NT2/D1 (cell line): ENCODE measurements around the gene FBLN7.

Source experiments
- DNase-seq: peaks from one replicate; pipeline ENCODE4 v3.0.0-alpha.2; 2011; ENCODE audit warnings: low read depth, low spot score
- H3K27me3 ChIP-seq: 2 replicates; pipeline ENCODE4 v1.6.0; 2011; ENCODE audit warnings: mild to moderate bottlenecking; ENCODE audit not compliant: insufficient read length, insufficient read depth
- H3K36me3 ChIP-seq: 2 replicates; pipeline ENCODE4 v1.6.1; 2011; ENCODE audit warnings: mild to moderate bottlenecking, low read length, mixed read lengths; ENCODE audit not compliant: insufficient read depth, insufficient read length
- H3K4me1 ChIP-seq: 2 replicates; pipeline ENCODE4 v1.5.1; 2011; ENCODE audit not compliant: insufficient read depth, insufficient read length
- H3K4me3 ChIP-seq: 2 replicates; pipeline ENCODE4 v1.5.1; 2011; ENCODE audit warnings: low read depth; ENCODE audit not compliant: insufficient read length
- H3K9ac ChIP-seq: 2 replicates; pipeline ENCODE4 v1.6.0; 2011; ENCODE audit warnings: low read depth; ENCODE audit not compliant: insufficient read length
- H3K9me3 ChIP-seq: 2 replicates; pipeline ENCODE4 v1.5.1; 2011; ENCODE audit warnings: mild to moderate bottlenecking, low read length; ENCODE audit not compliant: insufficient read depth
- SUZ12 ChIP-seq: IDR thresholded peaks from 2 replicates; pipeline ENCODE4 v1.6.1; 2011; ENCODE audit not compliant: insufficient read length, insufficient read depth; ENCODE audit errors: extremely low read depth
- YY1 ChIP-seq: IDR thresholded peaks from 2 replicates; pipeline ENCODE4 v1.6.1; 2011; ENCODE audit not compliant: insufficient read length, insufficient read depth
- ZNF274 ChIP-seq: IDR thresholded peaks from 2 replicates; pipeline ENCODE4 v1.6.1; 2011; ENCODE audit warnings: mild to moderate bottlenecking, low read depth, low read length

The FBLN7 gene

GRCh38 chr2:112220186-112220585 lies 82.0 kb downstream of the FBLN7 start:
- Histone ChIP-seq H3K4me1 (no peaks in the 10 kb centered on the region), H3K36me3 (peaks cover 21% of the 10 kb centered on the region)
- DNase-seq = no peak

DNA sequence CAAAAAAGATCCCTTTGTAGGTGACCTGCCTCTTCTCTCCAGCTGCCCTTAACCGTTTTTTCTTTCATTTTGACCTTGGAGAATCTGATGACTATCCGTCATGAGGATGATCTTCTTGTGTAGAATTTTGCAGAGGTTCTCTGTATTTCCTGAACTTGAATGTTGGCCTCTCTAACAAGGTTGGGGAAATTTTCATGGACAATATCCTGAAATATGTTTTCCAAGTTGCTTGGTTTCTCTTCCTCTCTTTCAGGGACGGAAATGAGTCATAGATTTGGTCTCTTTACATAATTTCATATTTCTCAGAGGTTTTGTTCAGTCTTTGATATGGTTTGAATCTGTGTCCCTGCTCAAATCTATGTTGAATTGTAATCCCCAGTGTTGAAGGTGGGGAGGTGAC lies 82.6 kb downstream of the FBLN7 start:
- Histone ChIP-seq H3K27me3 (no peaks in the 10 kb centered on the region), H3K4me3 (no peak overlapping the region), H3K9ac (no peak overlapping the region), H3K36me3 (peaks cover 15% of the 10 kb centered on the region), H3K4me1 (no peaks in the 10 kb centered on the region), H3K9me3 (peaks cover 14% of the 10 kb centered on the region; the same call in 1 of the 2 replicates)
- no peak for DNase-seq
- TF ChIP-seq ZNF274 (no peak), SUZ12 (no peak), YY1 (no peak)

More at GRCh38 chr2:112220186-112220585, 82.0 kb downstream of the FBLN7 start:
- no peaks in the 10 kb centered on the region for H3K27me3 ChIP-seq
- no peak overlapping the region for H3K9ac ChIP-seq
- TF ChIP-seq SUZ12 (no peak), ZNF274 (no peak), YY1 (no peak)
- no peak overlapping the region for H3K4me3 ChIP-seq
- H3K9me3 ChIP-seq = peaks cover 14% of the 10 kb centered on the region; the same call in 1 of the 2 replicates

- H3K27me3 ChIP-seq = no peaks in the 10 kb centered on the region
- H3K4me1 ChIP-seq = no peaks in the 10 kb centered on the region
- no peak for DNase-seq
- TF ChIP-seq SUZ12 (no peak), YY1 (no peak), ZNF274 (no peak)
- peaks cover 15% of the 10 kb centered on the region for H3K36me3 ChIP-seq
- no peak overlapping the region for H3K9ac ChIP-seq
- H3K4me3 ChIP-seq = no peak overlapping the region
- no peaks in the 10 kb centered on the region for H3K9me3 ChIP-seq
Measured at GRCh38 chr2:112229348-112229747, 91.2 kb downstream of the FBLN7 start.

- Histone ChIP-seq H3K9ac (no peak overlapping the region), H3K36me3 (peaks cover 18% of the 10 kb centered on the region), H3K4me1 (no peaks in the 10 kb centered on the region), H3K27me3 (no peaks in the 10 kb centered on the region), H3K9me3 (no peaks in the 10 kb centered on the region), H3K4me3 (no peak overlapping the region)
- DNase-seq = no peak
- no peak for TF ChIP-seq ZNF274
- TF ChIP-seq SUZ12 = no peak
- TF ChIP-seq YY1 = no peak
Measured at GRCh38 chr2:112230371-112230770, 92.2 kb downstream of the FBLN7 start.
